Ramos (cell line): ENCODE results near the gene DACT3.

Experiments
- in situ Hi-C: fragments of 300-500 bp; cut with MboI; formaldehyde crosslinking; loops from one replicate; pipeline ENCODE4 v1.14.3; 2022; ENCODE audit warnings: low sequenced_read_pairs; ENCODE audit not compliant: unreplicated experiment

DACT3 gene

DNA sequence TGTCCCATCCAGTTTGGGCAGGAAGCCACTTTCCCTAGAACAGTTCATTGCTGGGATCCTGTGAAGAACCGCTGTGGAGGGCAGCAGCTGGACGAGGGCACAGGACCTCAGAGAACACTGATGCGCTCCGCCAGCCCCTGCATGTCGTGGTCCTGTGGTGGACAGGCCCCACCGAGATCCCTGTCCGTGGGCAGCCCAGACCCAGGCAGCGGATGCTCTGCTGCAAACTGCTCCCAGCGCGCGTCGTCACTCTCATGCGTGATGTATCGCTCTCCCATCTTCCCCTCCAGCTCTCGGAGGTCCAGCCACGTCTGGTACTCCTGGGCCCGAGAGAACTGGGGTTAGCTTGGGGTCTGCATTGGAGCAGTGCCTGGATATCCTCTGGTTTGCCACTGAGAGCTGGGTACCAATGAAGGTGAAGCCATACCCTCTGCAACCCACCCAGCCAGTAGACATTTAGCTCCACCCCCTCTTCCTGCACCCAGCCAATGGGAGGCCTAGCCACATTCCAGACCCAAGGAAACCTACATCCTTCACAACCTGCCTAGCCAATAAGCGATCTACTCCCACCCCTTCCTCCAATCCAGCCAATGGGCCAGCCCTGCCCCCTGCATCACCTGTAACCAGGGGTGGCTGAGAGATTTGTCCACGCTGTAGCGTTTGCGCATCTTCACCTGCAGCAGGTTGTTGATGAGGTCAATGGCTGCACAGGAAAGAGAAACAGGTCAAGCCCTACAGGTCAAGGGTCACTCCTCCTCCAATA is 13.6 kb upstream of the DACT3 start:
- in situ Hi-C loops, result no loop called here

DNA sequence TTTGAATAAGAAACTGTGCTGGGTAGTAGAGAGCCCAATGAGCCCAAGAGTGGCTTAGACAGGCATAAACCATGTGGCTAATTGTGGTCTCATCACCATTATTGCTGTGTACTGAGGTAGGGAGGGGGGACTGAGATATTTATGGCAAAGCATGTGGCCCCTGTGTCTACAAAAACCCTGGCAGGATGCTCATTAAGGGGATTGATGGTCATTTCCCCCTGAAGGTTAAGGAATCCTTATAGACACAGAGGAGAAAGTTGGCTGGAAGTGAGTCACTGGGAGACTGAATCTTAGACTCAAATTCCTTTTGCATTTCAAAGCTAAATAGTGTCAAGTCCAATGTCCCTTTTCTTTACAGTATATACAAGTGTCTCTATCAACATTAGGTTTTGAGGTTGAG is 9.8 kb upstream of the DACT3 start:
- in situ Hi-C loops, result no loop called here

DNA sequence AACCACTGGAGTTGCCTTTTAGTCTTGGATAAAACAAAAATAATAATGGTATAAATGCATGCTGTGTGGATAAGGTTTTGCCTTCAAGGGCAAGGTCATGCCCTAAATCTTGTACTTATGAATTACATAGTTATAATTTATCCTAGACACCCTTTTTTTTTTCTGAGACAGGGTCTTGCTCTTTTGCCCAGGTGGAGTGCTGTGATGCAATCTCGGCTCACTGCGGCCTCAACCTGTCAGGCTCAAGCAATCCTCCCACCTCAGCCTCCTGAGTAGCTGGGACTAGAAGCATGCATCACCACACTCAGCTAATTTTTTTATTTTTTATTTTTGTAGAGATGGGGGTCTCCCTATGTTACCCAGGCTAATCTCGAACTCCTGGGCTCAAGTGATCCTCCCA is 7.7 kb upstream of the DACT3 start:
- in situ Hi-C loops, result no loop called here

DNA sequence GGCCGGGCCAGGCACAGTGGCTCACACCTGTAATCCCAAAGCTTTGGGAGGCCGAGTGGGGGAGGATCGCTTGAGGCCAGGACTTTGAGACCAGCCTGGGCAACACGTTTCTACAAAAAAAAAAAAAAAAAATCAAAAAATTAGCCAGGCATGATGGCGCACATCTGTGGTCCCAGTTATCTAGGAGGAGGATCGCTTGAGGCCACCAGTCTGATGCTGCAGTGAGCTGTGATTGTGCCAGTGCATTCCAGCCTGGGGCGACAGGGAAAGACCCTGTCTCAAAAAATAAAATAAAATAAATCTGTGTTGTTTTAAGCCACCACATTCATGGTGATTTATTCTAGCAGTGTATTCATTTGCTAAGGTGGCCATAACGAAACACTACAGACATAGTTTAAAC is 4.1 kb upstream of the DACT3 start:
- in situ Hi-C loops, result no loop called here

DNA sequence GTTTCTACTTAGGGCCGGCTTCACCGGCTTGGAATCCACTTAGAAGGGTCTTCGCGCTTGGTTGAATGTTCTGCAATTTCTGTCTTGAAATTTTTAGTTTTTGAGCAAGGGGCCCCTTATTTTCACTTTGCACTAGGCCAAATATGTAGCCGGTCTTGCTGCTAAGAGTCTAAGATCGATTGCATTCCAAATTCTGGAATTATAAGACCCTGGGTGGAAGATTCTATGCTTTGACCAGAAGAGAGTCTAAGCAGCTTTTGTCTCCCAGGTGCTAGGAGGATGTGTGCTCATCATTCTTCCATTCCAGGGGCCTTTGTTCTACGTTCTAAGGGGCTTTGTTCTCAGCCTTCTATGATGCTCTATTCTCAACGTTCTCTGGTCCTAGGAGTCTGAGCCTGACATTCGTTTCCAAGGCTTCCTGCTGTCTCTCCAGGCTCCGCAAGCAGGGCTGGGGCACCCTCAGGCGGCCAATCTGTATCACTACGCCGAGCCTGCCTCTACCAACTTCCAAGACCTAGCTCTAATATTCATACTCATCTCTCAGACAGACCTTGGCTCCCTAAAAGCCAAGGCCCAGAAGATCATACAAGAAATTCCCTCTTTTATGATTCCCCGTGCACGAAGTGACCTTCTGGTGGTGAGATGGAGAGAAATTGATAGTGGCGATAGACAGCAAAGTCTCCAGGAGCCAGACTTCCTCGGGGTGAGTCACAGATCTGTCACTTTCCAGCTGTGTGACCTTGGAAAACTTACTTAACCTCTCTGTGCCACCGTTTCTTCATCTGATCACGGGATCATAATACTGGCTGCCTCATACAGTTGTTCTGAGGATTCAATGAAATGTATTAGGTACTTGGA is 982 bp upstream of the DACT3 start:
- in situ Hi-C loops, result loop anchor here (5.0 kb wide), 2 partner anchors 50 to 135 kb away; no protein-coding TSS in a partner anchor

DNA sequence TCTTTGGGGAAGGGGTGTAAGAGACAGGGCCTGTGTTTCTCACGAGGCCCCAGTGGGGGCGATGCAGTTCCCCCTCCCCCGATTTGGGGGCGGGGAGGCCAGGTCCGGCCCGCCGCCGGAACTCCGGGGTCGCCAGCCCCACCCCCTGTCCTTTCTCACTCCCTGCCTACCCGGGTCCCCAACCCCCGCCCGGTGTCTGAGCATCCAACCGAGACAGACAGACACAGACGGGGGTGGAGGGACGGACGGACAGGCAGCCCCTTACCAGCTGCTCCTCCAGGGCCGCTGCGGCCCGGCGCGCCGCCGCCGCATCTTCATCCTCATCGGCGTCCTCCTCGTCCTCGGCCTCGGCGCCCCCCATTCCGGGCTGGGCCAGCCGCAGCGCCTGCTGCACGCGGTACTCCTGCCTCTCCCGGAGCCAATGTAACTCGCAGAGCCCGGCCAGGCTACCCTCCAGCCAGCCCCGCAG is 397 bp downstream of the DACT3 start:
- in situ Hi-C loops, result loop anchor here (5.0 kb wide), 2 partner anchors 48 to 133 kb away; no protein-coding TSS in a partner anchor

DNA sequence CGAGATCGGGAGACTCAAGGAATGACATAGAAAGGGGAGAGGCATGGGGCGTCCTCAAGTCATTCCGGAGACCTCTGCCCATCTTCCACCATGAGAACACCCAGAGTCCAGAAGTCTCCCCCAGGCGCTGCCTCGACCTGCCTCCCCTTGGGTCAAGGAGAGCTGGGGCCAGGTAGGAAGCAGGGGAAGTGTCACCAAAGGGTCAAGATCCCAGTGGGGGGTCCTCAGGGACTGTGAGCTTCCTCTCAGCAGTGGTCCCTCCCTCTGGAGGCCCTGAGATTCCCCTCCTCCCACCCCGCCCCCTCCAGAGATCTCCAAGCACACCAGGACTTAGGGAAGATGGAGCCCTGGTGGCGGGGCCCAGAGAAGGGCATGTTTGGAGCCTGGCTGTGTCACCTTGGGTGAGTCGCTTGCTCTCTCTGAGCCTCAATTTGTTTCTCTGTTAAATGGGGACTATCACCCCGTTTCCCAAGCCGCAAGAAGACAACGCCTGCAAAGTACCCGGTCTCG is 919 bp downstream of the DACT3 start:
- in situ Hi-C loops, result loop anchor here (5.0 kb wide), 2 partner anchors 48 to 133 kb away; no protein-coding TSS in a partner anchor

DNA sequence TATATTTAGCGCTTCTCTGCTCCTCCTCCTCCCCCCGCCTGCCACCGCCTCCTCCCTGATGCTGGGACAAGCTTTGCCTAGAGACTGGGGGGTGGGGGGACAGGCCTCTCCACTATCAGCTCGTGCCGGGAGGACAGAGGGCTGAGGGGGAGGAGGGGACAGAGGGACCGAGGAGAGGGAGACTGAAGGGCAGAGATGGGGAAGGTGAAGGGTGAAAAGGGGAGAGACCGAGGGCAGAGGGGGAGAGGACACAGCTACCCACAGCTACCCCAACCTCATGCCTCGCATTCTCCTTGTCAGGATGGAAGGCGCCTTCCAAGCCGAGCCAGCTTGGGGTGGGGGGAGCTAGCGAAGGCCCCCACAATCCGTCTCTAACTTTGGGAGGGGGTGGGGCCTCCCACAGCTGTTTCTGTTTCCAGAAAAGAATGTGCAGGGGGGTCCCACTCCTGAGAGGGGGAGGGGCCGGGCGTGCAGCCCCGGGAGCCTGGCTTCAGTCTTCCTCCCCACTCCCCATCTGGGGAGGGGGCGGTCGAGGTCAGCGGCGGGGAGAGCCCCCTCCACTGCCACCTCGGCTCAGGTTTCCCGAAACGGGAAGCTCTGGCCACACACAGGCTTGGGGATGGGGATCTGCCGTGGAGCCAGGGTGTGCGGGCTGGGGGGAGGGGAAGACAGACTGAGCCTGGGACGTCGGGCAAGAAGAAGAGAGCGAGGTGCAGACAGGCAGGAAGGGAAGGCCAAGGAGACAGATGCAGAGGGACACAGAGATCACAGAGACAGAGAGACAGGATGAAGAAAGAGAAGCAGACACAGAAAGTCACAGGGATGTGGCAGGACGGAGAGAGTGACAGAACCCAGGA is 1.6 kb downstream of the DACT3 start:
- in situ Hi-C loops, result loop anchor here (5.0 kb wide), 2 partner anchors 47 to 132 kb away; no protein-coding TSS in a partner anchor

DNA sequence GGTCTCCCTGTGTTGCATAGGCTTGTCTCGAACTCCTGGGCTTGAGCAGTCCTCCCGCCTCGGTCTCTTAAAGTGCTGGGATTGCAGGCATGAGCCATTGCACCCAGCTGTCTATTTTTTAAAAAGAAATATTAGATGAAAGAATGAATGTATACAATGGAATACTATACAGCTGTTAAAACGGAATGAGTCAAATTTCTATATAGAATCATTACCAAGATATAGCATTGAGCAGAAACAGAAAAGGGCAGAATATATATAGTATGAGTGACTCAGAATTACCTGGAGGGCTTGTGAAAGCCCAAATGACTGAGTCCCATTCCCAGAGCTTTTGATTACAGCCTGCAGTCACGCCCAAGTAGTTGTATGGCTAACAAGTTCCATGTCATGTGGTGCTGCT is 4.4 kb downstream of the DACT3 start:
- in situ Hi-C loops, result no loop called here

DNA sequence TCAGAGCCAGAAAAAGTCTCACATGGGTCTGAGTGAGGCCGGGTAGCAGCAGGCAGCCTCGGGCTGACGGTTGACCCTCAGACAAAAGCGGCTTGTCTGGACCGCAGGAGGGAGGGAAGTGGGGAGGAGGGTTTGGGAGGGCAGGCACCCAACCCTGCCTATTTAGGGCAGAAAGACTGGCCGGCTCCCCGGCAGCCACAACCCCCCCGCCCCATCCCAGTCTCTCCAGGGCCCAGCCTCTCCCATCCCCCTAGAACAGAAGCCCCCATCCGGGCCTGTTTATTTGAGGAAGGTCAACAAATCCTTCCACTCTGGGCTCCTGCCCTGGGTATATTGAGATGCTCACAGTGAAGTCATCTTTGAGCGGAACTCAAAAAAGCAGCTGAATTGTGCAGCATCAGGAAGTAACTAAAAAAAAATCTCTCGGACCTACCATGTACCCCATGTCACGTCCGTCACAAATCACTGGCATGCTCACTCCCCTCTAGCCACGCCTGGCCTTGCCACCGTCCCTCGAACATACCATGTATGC is 6.3 kb downstream of the DACT3 start:
- in situ Hi-C loops, result no loop called here

DNA sequence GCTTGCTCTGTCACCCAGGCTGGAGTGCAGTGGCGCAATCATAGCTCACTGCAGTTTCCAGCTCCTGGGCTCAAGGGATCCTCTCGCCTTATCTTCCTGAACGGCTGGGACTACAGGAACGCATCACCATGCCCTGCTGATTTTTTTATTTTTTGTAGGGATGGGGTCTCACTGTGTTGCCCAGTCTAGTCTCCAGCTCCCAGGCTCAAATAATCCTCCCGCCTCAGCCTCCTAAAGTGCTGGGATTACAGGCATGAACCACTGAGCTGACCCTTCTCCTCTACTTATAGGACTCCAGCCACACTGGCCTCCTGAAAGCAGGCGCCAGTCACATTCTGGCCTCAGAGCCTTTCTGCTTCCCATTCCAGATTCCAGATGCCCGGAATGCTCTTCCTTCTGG is 10.5 kb downstream of the DACT3 start:
- in situ Hi-C loops, result no loop called here

DNA sequence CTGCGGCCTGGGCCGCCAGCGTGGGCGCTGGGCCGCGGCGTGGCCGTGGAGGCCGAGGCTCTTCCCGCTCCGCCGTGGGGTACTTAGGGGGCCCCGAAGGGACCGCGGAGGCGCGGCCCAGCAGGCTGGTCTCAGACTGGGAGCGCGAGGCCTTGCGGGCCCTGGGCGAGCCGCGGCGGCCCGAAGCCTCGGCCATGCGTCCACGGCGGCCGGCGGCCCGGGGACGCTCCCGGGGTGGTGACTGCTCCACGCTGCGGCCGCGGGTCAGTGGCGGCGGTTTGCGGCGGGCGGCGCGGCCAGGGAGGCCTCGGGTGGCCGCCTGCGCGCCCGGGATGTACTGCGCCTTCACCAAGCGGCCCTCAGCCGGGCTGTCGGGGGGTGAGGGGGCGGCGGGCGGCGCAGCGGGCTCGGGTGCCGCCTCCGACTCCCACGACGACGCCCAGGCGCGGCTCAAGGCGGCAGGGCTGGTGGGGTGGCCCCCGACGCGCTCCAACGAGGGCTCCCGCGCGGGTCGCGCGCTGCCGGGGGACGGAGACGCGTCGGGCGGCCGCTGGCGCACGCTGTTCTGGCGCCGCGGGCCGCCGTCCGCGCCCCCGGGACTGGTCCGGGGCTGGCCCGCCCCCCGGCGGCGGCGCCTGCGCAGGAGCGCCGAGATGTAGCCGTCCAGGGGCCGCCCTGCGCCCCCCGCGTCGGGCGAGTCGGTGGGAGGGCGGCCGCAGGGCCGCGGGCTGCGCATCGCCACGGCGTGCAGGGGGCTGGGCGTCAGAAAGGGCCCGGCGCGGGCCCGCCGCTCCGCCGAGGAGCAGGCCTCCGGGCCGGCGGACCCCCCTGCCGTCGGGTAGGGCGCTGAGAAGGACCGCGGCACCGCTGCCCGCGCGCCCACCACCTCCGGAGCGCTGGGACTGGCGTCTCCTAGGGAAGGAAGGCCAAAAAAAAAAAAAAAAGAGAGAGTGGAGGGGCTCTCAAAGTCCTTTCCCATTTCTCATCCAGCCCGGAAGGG is 11.7 kb downstream of the DACT3 start:
- in situ Hi-C loops, result no loop called here

DNA sequence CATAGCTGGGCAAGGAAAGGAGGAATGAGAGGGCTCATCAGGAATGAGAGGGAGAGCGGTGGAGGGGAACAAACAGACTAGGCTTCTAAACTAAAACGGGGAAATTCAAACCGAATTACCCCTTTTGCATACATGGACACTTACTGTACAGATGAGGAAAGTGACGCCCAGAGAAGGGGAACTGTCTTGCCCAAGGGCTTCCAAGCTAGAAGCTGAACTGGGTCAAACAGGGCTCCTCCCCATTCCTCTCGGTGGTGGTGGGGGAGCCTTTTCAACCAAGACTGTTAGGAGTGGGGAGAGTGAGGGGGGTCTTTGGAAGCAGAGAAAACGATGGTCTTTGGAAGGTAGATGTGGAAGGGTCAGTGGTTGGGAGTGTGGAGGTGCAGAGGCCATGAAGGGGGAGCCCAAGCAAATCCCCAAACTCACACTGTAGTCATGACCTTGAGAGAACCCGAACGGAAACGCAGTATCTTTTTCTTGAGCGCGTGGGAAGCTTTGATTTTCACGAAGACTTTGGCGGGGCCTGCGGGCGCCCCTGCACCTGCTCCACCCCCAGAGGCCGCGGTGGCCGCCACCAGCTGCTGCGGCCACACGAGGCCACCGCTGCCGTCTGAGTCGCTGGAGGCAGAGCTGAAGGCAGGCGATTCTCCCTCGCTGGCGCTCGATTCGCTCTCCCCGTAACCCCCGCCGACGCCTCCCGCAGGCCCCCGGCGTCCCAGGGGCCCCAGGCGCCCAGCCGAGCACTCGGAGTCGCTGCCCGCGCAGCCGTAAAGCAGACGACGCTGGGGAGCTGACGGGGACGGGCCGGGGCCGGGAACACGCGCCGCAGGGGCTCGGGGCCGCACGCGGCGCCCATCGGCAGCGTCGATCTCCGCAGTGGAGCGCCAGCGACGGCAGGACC is 12.7 kb downstream of the DACT3 start:
- in situ Hi-C loops, result no loop called here

DNA sequence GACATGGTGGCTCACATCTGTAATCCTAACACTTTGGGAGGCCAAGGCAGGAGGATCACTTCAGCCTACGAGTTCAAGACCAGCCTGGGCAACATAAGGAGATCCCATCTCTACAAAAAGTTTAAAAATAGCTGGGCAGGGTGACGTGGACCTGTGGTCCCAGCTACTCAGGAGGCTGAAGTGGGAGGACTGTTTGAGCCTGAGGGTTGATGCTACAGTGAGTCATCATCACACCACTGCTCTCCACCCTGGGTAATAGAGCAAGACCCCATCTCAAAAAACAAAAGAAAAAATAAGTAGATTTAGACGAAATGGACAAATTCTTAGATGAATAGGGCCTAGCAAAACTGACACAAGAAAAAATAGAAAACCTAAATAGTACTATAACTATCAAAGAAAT is 14.6 kb downstream of the DACT3 start:
- in situ Hi-C loops, result no loop called here

DNA sequence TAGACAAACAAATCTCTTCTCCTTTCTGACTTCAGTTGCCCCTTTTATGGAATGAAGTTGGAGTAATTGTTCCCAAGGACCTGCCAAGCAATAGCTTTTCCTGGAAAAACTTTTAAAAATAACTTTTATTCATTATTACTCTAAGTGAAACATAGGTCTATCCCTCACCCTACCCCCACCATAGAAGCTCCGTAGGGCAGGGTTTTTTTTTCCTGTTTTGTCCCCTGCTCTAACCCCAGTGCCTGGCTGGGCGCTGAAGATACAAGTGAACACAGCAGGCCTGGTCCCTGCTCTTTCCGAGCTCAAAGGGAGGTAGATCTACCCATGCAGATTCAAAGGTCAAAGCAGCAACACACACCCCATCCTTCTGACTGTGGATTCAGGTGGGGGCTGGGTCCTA is 16.3 kb downstream of the DACT3 start:
- in situ Hi-C loops, result no loop called here

DNA sequence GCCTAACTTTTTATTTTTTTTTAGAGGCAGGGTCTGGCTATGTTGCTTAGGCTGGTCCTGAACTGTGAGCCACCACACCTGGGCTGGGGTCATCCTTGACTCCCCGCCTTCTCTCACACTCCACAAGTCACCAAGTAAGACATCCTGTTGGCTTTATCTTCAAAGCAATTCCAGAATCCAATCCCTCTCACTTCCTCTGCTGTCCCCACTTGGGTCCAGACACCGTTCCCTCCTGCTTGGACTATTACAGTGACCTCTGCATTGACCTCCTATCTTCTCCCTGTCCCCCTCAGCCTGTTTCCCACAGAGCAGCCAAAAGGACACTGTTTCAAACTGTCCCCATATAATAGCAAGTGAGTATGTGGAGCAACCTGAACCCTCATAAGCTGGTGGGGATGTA is 20.3 kb downstream of the DACT3 start:
- in situ Hi-C loops, result no loop called here

DNA sequence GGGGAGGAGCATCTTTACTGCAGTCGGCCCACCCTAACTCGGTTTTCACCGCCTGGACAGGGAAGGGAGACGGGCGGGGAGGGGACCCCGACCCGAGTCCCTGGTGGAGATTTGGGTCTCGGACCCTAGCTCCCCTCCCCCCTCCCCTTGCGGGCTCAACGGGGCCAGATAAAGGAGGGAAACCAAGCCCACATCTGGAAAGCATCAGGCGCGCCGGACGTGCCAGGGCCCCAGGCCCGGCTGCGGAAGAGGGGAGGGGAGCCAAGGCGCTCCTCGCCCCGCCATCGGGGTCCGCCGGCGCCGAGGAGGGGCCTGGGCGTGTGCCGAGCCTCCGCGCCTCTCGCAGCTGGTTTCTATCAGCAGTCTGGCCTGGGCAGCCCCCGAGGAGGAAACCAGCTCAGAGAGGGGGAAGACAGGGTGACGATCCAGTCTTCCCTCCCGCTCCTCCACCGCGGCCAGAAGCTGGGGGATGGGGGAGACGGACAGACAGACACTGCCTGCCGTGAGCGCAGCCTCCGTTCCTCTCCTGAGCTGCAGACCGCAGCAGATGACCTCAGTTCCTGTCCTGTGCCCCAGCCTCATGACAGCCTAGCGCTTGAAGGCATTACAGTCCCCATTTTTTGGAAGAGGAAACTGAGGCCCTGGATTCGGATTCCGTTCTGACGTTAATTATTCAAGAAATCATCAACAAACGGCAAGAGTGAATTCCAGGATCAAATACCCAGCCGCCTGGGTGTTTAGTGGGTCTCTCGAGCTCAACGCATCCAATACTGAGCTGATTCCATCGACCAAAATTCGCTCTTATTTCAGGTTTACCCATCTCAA is 21.4 kb downstream of the DACT3 start:
- in situ Hi-C loops, result no loop called here
